K562 (cell line): ENCODE results near the gene SH3BGRL2. TPM values are rescaled to one million over a fixed set of nuclear protein-coding genes. Genes with fewer than 3 reads are reported as not detected.
A peak's percentile ranks its signal among the peaks of the same experiment; 100 is the strongest.

Experiments
- ATAC-seq: fragments of 200-7000 bp; cut with Tn5 transposase; 3 replicates; pipeline ENCODE4 v1.9.1; 2020; ENCODE audit warnings: moderate library complexity
- BruUV-seq: library from RNA; stranded (reverse); fragments of 400-500 nt; replicated peaks from 2 replicates; lab custom pipeline; 2021; lab: Mats Ljungman, UMichigan
- CTCF ChIA-PET: fragments of 300-600 bp; formaldehyde crosslinking; extraction: SDS; loops from one replicate; lab custom pipeline; 2021; ENCODE audit warnings: low intra/inter-chr PET ratio; lab: Yijun Ruan, JAX
- POLR2A ChIA-PET: fragments of 300-600, 350-650 bp; sonication (Branson Sonifier 250); formaldehyde crosslinking; extraction: SDS; loops from one replicate; lab custom pipeline; 2021; ENCODE audit warnings: antibody characterized with exemption, inconsistent platforms; lab: Yijun Ruan, JAX
- DNase-seq, 4 experiments: peaks; one replicate each; pipeline versions ENCODE4 v3.0.0 to v3.0.0-alpha.2; 2011 to 2018; ENCODE audit warnings: low spot score in 3 of 4, mixed read lengths in 3 of 4; ENCODE audit errors: extremely low read depth in 1 of 4
- FAIRE-seq: peaks from 2 replicates; lab custom pipeline; 2011; peaks lifted over from hg19 to GRCh38; lab: Jason Lieb, UNC
- H2AFZ ChIP-seq: 2 replicates; pipeline ENCODE4 v1.6.0; 2011; ENCODE audit warnings: low read depth, low read length, control low read depth, inconsistent platforms
- H3K27ac ChIP-seq: fragments of 200-600 bp; 3 replicates; pipeline ENCODE4 v1.8.0; 2011; ENCODE audit warnings: low read depth, mild to moderate bottlenecking, control low read depth, inconsistent platforms, low read length, moderate library complexity, mixed read lengths; ENCODE audit errors: extremely low read depth
- H3K27me3 ChIP-seq, 2 experiments: fragments of 300-600 bp in 1 of 2; 2 replicates in 1 of 2; 3 replicates in 1 of 2; pipeline versions ENCODE4 v1.6.0 to v1.8.0; 2011; ENCODE audit warnings: inconsistent platforms in 2 of 2, low read length in 2 of 2, mild to moderate bottlenecking in 1 of 2, mixed read lengths in 1 of 2, moderate library complexity in 1 of 2; ENCODE audit not compliant: control insufficient read depth in 2 of 2, insufficient read depth in 2 of 2
- H3K36me3 ChIP-seq: fragments of 300-600 bp; 3 replicates; pipeline ENCODE4 v1.8.0; 2011; ENCODE audit warnings: mild to moderate bottlenecking, low read length, inconsistent platforms; ENCODE audit not compliant: control insufficient read depth, insufficient read depth
- H3K4me1 ChIP-seq, 2 experiments: fragments of 200-600 bp in 1 of 2; replicated peaks in 1 of 2; 2 replicates in 1 of 2; 3 replicates in 1 of 2; pipeline versions ENCODE4 v1.5.1 to v1.8.0; 2011; ENCODE audit warnings: inconsistent platforms in 2 of 2, low read length in 2 of 2, mild to moderate bottlenecking in 1 of 2, mixed read lengths in 1 of 2, moderate library complexity in 1 of 2; ENCODE audit not compliant: control insufficient read depth in 2 of 2, insufficient read depth in 2 of 2
- H3K4me2 ChIP-seq: 2 replicates; pipeline ENCODE4 v1.6.1; 2011; ENCODE audit warnings: low read length, control low read depth, inconsistent platforms, mixed read lengths; ENCODE audit not compliant: insufficient read depth
- H3K4me3 ChIP-seq: fragments of 200-600 bp; sonication (generic), shearing (Covaris generic); 2 replicates; pipeline ENCODE4 v1.5.1; 2016; ENCODE audit warnings: control low read depth, inconsistent platforms
- H3K79me2 ChIP-seq: fragments of 200-600 bp; 3 replicates; pipeline ENCODE4 v1.8.0; 2011; ENCODE audit warnings: low read length, inconsistent platforms; ENCODE audit not compliant: control insufficient read depth, insufficient read depth
- H3K9ac ChIP-seq, 2 experiments: 2 replicates each; pipeline versions ENCODE4 v1.6.0 to v1.6.1; 2011; ENCODE audit warnings: low read depth in 2 of 2, low read length in 2 of 2, control low read depth in 1 of 2, inconsistent platforms in 1 of 2, mild to moderate bottlenecking in 1 of 2, mixed read lengths in 1 of 2; ENCODE audit not compliant: insufficient read depth in 1 of 2
- H3K9me1 ChIP-seq: one replicate; pipeline ENCODE4 v1.6.0; 2011; ENCODE audit warnings: inconsistent platforms, mild to moderate bottlenecking, low read length, moderate library complexity; ENCODE audit not compliant: control insufficient read depth, insufficient read depth
- H3K9me3 ChIP-seq: replicated peaks from 2 replicates; pipeline ENCODE4 v1.5.1; 2011; ENCODE audit warnings: low read depth, low read length, inconsistent platforms; ENCODE audit not compliant: control insufficient read depth, insufficient read depth
- H4K20me1 ChIP-seq: replicated peaks from 2 replicates; pipeline ENCODE4 v1.6.1; 2011; ENCODE audit warnings: low read length, inconsistent platforms, mixed read lengths; ENCODE audit not compliant: control insufficient read depth, insufficient read depth
- CTCF ChIP-seq, 3 experiments: IDR thresholded peaks in 2 of 3; conservative IDR thresholded peaks in 1 of 3; 2 replicates each; pipeline ENCODE4 v1.5.1; 2011 to 2012; ENCODE audit warnings: low read length in 3 of 3, mild to moderate bottlenecking in 3 of 3, control low read depth in 2 of 3, improper control_type of control experiment in 1 of 3, inconsistent platforms in 1 of 3, low read depth in 1 of 3, mixed read lengths in 1 of 3, moderate library complexity in 1 of 3; ENCODE audit not compliant: insufficient read depth in 2 of 3
- ELK1 ChIP-seq: sonication (generic); formaldehyde crosslinking; IDR thresholded peaks from 2 replicates; pipeline ENCODE4 v1.8.1; 2022; ENCODE audit warnings: missing genetic modification reagents
- RAD21 ChIP-seq, 2 experiments: fragments of 250-450 bp in 1 of 2; fragments of 450-650 bp in 1 of 2; sonication (Bioruptor Pico) in 1 of 2; formaldehyde crosslinking in 1 of 2; IDR thresholded peaks in 1 of 2; conservative IDR thresholded peaks in 1 of 2; 2 replicates each; pipeline versions ENCODE4 v1.4.0 to v1.8.0; 2020 to 2022; ENCODE audit warnings: mild to moderate bottlenecking in 2 of 2, moderate library complexity in 1 of 2
- REST ChIP-seq, 2 experiments: fragments of 450-650 bp; formaldehyde crosslinking in 1 of 2; IDR thresholded peaks; 2 replicates each; pipeline versions ENCODE4 v1.4.0 to v1.6.1; 2014 to 2020; ENCODE audit warnings: mild to moderate bottlenecking in 2 of 2, borderline replicate concordance in 1 of 2, low read depth in 1 of 2
- SMC3 ChIP-seq: conservative IDR thresholded peaks from 2 replicates; pipeline ENCODE4 v1.6.1; 2011; ENCODE audit warnings: low read depth, low read length, improper control_type of control experiment; ENCODE audit not compliant: insufficient read depth
- YY1 ChIP-seq, 3 experiments: IDR thresholded peaks; 2 replicates each; pipeline ENCODE4 v1.6.1; 2011; ENCODE audit warnings: low read length in 2 of 3, mild to moderate bottlenecking in 2 of 3, moderate library complexity in 2 of 3, borderline replicate concordance in 1 of 3, control low read depth in 1 of 3, low read depth in 1 of 3; ENCODE audit not compliant: insufficient read depth in 3 of 3, insufficient replicate concordance in 2 of 3, control insufficient read depth in 1 of 3, insufficient read length in 1 of 3; ENCODE audit errors: extremely low read depth in 1 of 3
- WGBS: fragments of 100-300 bp; shearing (Covaris generic); methylation state at CpG from one replicate; pipeline ENCODE4 v1.1.6; 2016; ENCODE audit warnings: low coverage, mixed read lengths; ENCODE audit not compliant: insufficient coverage; ENCODE audit errors: missing lambda C conversion rate; 5-methylcytosine and 5-hydroxymethylcytosine counted together
- in situ Hi-C: fragments of 300-500 bp; cut with MboI; formaldehyde crosslinking; loops from 4 replicates; pipeline ENCODE4 v1.15.0; 2018; ENCODE audit warnings: inconsistent platforms, mixed read lengths
- intact Hi-C: fragments of 100-400 bp; cut with micrococcal nuclease; formaldehyde crosslinking; loops from 2 replicates; pipeline ENCODE4 v1.14.2; 2022
- polyA plus RNA-seq, 8 experiments: library from polyadenylated mRNA; depleted of rRNA in 4 of 8; stranded (reverse) in 5 of 8; unstranded in 3 of 8; fragments of >200 nt; fragmentation: Nextera tagmentation in 2 of 8; fragmentation: Illumina TruSeq in 1 of 8; extraction: Ambion mirVana in 2 of 8; extraction: Trizol in 1 of 8; gene quantifications; 2 replicates each; pipeline versions ENCODE4 v1.2.1 to v1.2.3, GENCODE V29; 2011 to 2014; ENCODE audit warnings: inconsistent platforms in 1 of 8, missing spikeins in 1 of 8
- total RNA-seq, 7 experiments: library from RNA; depleted of rRNA in 6 of 7; stranded (reverse); fragments of >200 nt in 6 of 7; fragmentation: Illumina TruSeq in 2 of 7; extraction: Trizol in 2 of 7; gene quantifications; 2 replicates each; pipeline versions ENCODE4 v1.2.1 to v1.2.3, GENCODE V29; 2011 to 2021; ENCODE audit warnings: low replicate concordance in 1 of 7

SH3BGRL2 gene
- total and polyA plus RNA-seq, 9 of the 15 experiments (the other 6 are each of a cell fraction or from before 2014, with no cell fraction given), result 4.4 to 12.1 (median 7.3) TPM

- Histone ChIP-seq H3K9me3 (no peaks in the 10 kb centered on the region), H3K9me1 (no peaks in the 10 kb centered on the region), H3K27ac (no peak overlapping the region), H3K79me2 (no peaks in the 10 kb centered on the region), H3K36me3 (no peaks in the 10 kb centered on the region), H3K4me1 (no peaks in the 10 kb centered on the region), H4K20me1 (no peaks in the 10 kb centered on the region), H2AFZ (no peak overlapping the region), H3K4me2 (no peak overlapping the region), H3K4me3 (no peak overlapping the region), H3K9ac (no peak overlapping the region), H3K27me3 (no peaks in the 10 kb centered on the region)
- ChIA-PET CTCF (no interaction called here), POLR2A (interaction anchor here (0.9 kb wide), 1 partner anchor 8 kb away, joined by 3 read pairs; no protein-coding TSS in a partner anchor)
- peak; percentile 78 for FAIRE-seq
- TF ChIP-seq SMC3 (0 out of 2 replicates have a peak, but pooled peaks have one; percentile 36), YY1 (IDR thresholded peaks at IDR 0.05; ENCODE audit: borderline replicate concordance in 1 of 3, control insufficient read depth in 1 of 3, extremely low read depth in 1 of 3, insufficient read depth in 3 of 3, insufficient read length in 1 of 3, insufficient replicate concordance in 2 of 3, low read depth in 1 of 3, low read length in 2 of 3) (peak in 1 of 3 experiments; percentile 18), ELK1 (no peak), RAD21 (CRISPR knock-in tag; conservative IDR thresholded peaks at IDR 0.05 in 1 of 2, IDR thresholded peaks at IDR 0.05 in 1 of 2) (peak in 1 of 2 experiments; percentile 47; a peak in 2 of 4 replicates), CTCF (IDR thresholded peaks at IDR 0.05 in 2 of 3, conservative IDR thresholded peaks at IDR 0.05 in 1 of 3; ENCODE audit: insufficient read depth in 2 of 3, low read depth in 1 of 3, low read length in 3 of 3) (peak; percentile 43 to 54 (median 53)), REST (IDR thresholded peaks at IDR 0.05; ENCODE audit: borderline replicate concordance) (0 out of 2 replicates have a peak, but pooled peaks have one; percentile 5), REST (CRISPR knock-in tag; IDR thresholded peaks at IDR 0.05; ENCODE audit: low read depth) (no peak)
- peak in 1 of 4 experiments; percentile 26 for DNase-seq
- in situ Hi-C loops, result no loop called here
- peak; percentile 73 for ATAC-seq
- no TSS peak for BruUV-seq
- intact Hi-C loops, result no loop called here
- 20% methylated on average over 6 of the region's 6 CpGs for WGBS
Measured at GRCh38 chr6:79694623-79695343, 63.7 kb downstream of the SH3BGRL2 start.
